NCI-H2196 treated with DMSO at 0.1 percent for 48 hours (cell line): Measurements from ENCODE around the gene SPC24.
"Not testable (repeated sequence)": the region's sequence is repeated elsewhere in the genome, so short reads cannot be mapped to it uniquely, and the experiment has no call there.

Source experiments
- DNase-seq: peaks from one replicate; lab custom pipeline; 2025; ENCODE audit not compliant: unreplicated experiment; lab: John Stamatoyannopoulos, UW

The SPC24 gene

DNA sequence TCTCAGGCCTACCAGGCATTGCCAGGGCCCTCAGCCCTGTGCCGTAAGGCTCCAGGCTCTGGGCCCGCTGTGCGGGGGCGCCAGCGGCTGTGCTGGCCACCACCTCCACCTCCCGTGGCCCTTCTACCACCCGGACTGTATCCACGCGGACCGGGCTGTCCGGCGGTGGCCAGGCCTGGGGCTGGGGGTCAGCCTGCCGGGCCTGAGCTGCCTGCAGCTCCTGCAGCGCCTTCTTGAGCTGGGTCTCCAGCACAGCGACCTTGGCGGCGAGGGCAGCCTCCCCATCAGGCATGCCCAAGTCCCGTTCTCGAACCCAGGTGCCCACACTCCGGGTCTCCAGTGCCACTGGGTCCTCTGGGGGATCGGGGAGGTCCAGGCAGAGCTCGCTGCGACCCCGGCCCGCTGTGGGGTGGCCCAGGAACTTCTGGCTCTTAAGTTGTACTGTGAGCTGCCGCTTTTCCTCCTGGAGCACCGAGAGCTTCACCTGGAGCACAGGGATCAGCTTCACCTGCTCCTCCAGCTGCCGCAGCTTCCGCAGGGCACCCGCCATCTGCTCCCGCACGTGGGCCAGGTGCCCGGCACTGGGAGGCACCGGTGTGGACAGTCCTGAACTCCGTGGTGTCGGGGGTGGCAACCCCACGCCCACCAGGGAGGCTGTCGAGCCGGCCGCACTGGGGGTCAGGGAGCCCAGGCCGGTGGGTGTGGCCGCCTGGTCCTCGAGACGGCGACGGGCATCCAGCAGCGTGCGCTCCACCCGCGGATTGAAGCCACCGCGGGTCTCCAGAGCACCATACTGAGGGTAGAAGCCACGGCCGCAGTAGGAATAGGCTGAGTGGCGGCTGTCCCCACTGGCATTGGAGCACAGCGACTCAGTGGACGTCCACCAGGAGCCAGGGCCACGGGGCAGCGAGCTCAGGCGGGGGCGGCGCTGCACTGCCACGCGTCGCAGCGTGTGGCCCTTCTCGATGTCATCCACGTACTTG, 37.7 kb upstream of the SPC24 start:
- DNase-seq = no peak

GRCh38 chr19:11191934-11192333, 36.4 kb upstream of the SPC24 start:
- no peak for DNase-seq

GRCh38 chr19:11191273-11191755, 35.7 kb upstream of the SPC24 start:
- no peak for DNase-seq

GRCh38 chr19:11190501-11190900, 34.9 kb upstream of the SPC24 start:
- no peak for DNase-seq

- DNase-seq = no peak
Measured at GRCh38 chr19:11187441-11187840, 31.9 kb upstream of the SPC24 start.

DNA sequence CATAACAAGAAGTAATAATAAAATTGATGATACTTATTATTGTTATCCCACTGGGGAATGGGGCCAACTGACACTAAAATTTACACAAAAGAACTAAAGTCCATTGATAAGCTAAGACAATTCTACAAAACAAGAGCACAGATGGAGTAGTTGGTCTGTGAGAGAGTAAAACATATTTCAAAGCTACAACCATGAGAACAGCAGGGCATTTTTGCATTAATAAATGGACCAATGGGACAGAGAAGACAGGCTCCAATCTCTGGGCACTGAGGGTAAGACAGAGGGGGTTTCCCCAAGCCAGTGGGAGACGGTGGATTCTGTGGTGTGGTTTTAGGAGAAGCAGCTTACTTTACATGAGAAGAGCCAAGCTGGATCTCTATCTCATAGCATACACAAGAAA, 27.4 kb upstream of the SPC24 start:
- DNase-seq = no peak

- no peak for DNase-seq
Measured at GRCh38 chr19:11181488-11181887, 25.9 kb upstream of the SPC24 start.

- DNase-seq = not testable (repeated sequence)
Measured at GRCh38 chr19:11180975-11181374, 25.4 kb upstream of the SPC24 start.

DNA sequence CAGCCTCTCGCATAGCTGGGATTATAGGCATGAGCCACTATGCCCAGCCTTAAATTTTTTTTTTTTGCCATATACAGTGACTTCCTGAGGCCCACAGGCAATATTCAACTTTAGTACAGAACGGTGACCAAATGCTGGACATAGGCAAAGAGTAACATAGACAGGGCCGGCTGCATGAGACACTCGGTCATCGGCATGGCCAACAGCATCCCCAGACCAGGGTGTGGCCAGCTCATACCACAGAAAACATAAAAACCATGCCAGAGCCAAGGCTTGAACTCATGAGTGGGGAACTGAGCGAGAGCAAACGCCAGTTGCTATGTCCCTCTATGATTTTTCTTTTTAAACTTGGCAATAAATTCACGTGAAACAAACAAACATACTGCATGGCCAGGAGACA, 24.8 kb upstream of the SPC24 start:
- DNase-seq = no peak

DNA sequence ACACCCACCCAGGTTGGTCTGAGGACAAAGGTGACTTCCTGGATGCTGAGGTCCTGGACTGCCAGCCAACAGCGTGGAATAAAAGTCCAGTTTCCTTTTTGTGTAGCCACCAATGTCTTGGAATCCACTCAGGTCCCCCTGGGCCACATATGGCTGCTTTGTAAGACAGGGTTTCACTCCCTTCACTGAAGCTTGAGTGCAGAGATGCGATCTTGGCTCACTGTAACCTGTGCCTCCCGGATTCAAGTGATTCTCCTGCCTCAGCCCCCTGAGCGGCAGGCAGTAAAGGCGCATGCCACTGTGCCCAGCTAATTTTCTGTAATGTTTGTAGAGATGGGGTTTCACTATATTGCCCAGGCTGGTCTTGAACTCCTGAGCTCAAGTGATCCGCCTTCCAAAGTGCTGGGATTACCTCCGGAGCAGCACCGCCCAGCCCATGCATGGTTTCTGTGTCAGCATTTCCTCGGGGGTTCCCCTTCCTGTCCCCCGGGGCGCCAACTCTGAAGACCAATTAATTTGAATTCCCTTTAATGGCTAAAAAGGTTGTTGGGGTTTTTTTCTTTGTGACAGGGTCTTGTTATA, 24.2 kb upstream of the SPC24 start:
- no peak for DNase-seq

DNA sequence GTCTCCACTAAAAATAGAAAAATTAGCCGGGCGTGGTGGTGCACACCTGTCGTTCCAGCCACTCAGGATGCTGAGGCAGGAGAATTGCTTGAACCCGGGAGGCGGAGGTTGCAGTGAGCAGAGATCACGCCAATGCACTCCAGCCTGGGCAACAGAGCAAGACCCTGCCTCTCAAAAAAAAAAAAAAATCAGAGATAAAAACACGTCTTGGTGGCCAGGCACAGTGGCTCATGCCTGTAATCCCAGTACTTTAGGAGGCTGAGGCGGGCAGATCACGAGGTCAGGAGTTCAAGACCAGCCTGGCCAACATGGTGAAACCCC, 23.5 kb upstream of the SPC24 start:
- not testable (repeated sequence) for DNase-seq

DNA sequence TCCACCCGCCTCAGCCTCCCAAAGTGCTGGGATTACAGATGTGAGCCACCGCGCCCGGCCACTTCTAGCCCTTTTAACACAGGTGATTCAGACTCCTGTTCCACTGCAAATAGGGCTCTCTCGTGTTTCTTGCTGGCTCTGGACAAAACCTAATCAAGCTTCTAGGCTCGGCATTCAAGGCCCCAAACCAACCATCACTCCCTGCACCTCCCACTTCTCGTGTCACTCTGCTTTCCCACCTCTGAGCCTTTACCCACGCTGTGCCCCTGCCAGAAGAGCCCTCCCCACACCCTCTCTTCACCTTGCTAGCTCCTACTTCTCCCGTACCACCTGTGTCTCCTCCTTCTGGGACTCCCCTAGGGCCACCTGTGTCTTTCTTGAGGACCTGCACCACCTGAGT, 22.0 kb upstream of the SPC24 start:
- no peak for DNase-seq

- DNase-seq = no peak
Measured at GRCh38 chr19:11176466-11177193, 21.0 kb upstream of the SPC24 start.

DNA sequence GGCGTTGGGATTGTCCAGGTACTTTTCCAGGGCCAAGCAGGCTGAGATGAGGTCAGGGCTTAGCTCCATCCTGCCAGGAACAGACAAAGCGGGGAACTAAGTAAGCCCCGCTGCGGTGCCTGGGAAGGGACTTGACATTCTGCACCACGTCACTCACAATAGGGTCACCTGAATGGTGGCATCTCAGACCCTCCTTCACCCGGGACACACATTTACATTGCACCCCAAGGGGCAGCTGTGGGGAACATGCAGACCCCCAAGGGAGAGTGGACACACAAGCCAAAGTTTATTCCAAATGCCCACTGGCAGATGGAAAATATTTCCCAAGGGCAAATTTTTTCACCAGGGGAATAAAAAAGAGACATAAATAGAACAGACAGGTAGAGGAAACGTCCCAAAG, 20.3 kb upstream of the SPC24 start:
- no peak for DNase-seq

- no peak for DNase-seq
Measured at GRCh38 chr19:11174336-11174735, 18.8 kb upstream of the SPC24 start.

- DNase-seq = no peak
Measured at GRCh38 chr19:11173516-11174155, 18.1 kb upstream of the SPC24 start.

DNA sequence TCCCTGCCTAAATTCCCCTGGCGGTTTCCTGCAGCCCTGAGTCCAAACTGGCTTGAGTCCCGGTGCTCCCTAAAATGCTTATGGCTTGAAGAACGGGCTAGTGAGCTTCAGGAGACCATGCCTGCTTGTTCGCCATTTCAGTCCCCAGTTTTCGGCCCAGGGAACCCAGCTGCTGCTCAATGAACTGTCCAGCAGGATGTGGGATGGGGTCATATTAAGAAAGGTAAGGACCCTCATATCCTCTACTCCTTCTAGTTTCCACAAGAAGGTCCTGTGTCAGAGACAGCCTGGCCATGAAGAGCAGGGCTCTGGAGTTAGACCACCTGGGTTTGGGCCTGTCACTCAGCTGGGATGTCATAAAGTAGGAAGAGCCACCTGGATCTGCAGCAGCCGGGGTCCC, 17.0 kb upstream of the SPC24 start:
- DNase-seq = no peak

DNA sequence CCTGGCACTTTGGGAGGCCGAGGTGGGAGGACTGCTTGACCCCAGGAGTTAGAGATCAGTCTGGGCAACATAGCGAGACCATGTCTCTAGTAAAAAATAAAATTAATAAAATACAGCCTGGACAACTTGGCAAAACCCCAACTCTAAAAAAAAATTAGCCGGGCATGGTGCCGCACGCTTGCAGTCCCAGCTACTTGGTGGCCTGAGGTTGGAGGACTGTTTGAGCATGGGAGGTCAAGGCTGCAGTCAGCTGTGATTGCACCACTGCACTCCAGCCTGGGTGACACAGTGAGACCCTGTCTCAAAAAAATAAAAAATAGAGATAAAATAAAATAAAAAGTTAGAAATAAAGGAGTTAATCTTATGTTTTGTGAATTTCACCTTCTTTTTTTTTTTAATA, 15.6 kb upstream of the SPC24 start:
- DNase-seq = no peak

DNA sequence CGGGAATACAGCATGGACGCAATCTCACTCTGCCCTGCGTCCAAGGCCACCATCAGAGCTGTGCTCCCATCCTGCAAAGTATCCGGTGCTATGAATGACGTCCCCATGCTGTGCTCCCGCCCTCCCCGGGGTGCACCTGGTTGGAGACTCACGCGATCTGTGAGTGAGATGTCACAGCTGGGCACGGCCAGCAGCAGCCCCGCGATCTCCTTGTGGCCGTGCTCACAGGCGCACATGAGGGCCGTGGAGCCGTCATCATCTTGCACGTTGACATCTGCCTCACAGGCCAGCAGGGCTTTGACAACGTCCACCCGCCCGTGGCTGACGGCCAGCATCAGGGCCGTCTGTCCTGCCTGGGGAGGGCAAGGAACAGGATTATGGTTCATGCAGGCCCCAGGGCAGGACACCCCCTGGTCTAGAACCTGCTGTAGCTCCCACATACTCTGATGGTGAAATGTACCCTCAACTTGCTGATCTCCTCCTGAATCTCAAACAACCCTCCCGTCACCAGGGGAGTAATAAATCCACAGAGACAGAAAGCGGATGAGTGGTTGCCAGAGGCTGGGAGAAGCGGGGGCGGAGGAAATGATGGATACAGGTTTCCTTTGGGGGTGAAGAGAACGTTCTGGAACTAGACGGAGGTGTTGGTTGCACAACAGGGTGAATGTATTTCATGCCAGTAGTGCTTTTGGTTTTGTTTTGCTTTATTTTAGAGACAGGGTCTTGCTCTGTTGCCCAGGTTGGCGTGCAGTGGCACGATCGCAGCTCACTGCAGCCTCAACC, 14.5 kb upstream of the SPC24 start:
- DNase-seq = no peak

DNA sequence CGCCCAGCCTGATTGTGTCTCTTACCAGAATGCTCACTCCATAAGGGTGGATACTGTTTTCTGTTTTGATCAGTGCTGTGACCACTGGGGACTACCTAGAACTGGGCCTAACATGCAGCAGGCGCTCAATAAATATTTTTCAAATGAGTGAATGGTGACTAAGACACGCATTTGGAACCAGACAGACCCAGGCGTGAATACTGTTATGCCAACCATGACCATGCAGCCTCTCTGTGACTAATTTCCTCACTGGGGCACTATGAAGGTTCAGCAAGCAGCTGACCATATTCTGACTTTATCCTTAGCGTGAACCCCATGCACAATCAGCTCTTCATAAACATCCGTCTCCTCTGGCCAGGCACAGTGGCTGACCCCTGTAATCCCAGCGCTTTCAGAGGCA, 13.0 kb upstream of the SPC24 start:
- DNase-seq = no peak
